ENCODE results near the gene RGS3. TPM values are rescaled to one million over a fixed set of nuclear protein-coding genes. Genes with fewer than 3 reads are reported as not detected.

The RGS3 gene
- total and polyA plus RNA-seq, 10 donors = 17.5 to 122 (median 82.5) TPM

GRCh38 chr9:113645978-113646253, 182.4 kb downstream of the RGS3 start:
- H3K36me3 ChIP-seq = no peaks in the 10 kb centered on the region
- no peak overlapping the region for H3K27ac ChIP-seq
- WGBS, 5 donors = 88 to 96% (median 94%) methylated on average over 3 of the region's 3 CpGs
- H3K9me3 ChIP-seq = no peaks in the 10 kb centered on the region
- no peaks in the 10 kb centered on the region for H3K27me3 ChIP-seq (replicated peaks in 1 of 7)
- TF ChIP-seq POLR2A (IDR thresholded peaks at IDR 0.05) (no peak), POLR2AphosphoS5 (IDR thresholded peaks at IDR 0.05) (no peak)
- TF ChIP-seq, protein P1, sequence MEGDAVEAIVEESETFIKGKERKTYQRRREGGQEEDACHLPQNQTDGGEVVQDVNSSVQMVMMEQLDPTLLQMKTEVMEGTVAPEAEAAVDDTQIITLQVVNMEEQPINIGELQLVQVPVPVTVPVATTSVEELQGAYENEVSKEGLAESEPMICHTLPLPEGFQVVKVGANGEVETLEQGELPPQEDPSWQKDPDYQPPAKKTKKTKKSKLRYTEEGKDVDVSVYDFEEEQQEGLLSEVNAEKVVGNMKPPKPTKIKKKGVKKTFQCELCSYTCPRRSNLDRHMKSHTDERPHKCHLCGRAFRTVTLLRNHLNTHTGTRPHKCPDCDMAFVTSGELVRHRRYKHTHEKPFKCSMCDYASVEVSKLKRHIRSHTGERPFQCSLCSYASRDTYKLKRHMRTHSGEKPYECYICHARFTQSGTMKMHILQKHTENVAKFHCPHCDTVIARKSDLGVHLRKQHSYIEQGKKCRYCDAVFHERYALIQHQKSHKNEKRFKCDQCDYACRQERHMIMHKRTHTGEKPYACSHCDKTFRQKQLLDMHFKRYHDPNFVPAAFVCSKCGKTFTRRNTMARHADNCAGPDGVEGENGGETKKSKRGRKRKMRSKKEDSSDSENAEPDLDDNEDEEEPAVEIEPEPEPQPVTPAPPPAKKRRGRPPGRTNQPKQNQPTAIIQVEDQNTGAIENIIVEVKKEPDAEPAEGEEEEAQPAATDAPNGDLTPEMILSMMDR (IDR thresholded peaks at IDR 0.05 in 8 of 11, conservative IDR thresholded peaks at IDR 0.05 in 3 of 11) = no peak
- intact Hi-C loops (cut with DNase I; ENCODE audit: low total_unique reads) = no loop called here
- no peak overlapping the region for H3K4me3 ChIP-seq
- no peak for DNase-seq
- H3K4me1 ChIP-seq = peaks cover 0 to 13% (median 2%) of the 10 kb centered on the region in 6 donors

DNA sequence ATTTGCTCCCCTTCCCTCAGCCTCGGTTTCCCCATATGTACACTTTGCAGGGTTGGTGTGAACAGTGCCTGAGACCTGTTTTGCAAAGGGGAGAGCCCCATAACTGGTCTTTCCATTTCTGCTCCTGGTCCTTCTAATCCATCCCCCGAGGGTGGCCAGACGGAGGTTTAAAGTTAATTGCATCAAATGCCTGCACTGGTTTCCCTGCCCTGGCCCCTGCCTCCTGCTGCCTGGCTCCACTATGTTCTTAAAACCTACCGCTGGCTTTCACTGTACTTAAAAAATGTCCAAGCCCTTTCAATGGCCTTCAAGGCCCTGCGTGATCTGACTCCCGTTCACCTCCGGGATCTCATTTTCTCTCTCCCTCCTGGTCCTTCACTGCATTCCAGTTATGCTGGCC, 183.0 kb downstream of the RGS3 start:
- Histone ChIP-seq H3K36me3 (no peaks in the 10 kb centered on the region), H3K4me3 (no peak overlapping the region), H3K27ac (no peak overlapping the region), H3K9me3 (no peaks in the 10 kb centered on the region), H3K4me1 (peaks cover 0 to 13% (median 2%) of the 10 kb centered on the region in 6 donors), H3K27me3 (replicated peaks in 1 of 7) (no peaks in the 10 kb centered on the region)
- 83 to 94% (median 91%) methylated on average over 7 of the region's 7 CpGs for WGBS, 5 donors
- intact Hi-C loops (cut with DNase I; ENCODE audit: low total_unique reads) = no loop called here
- no peak for TF ChIP-seq POLR2A (IDR thresholded peaks at IDR 0.05)
- TF ChIP-seq POLR2AphosphoS5 (IDR thresholded peaks at IDR 0.05) = no peak
- TF ChIP-seq, protein P1 (IDR thresholded peaks at IDR 0.05 in 8 of 11, conservative IDR thresholded peaks at IDR 0.05 in 3 of 11) = no peak
- no peak for DNase-seq

Other genes starting within 250 kb of the RGS3 start
- gene FKBP15, start 242.4 kb upstream of the RGS3 start, total RNA-seq = 10 to 100 TPM; 50.7 to 68.0 (median 60.0) TPM
- gene FKBP15, start 242.4 kb upstream of the RGS3 start, polyA plus RNA-seq = 10 to 100 TPM; 11.5 to 18.4 (median 12.4) TPM
- 10 to 100 TPM; 17.7 to 22.7 (median 19.2) TPM for gene SLC31A1, start 242.2 kb upstream of the RGS3 start, total RNA-seq
- gene SLC31A1, start 242.2 kb upstream of the RGS3 start, polyA plus RNA-seq = 1 to 10 TPM; 3.0 to 5.5 (median 3.3) TPM
- 10 to 100 TPM; 20.6 to 31.3 (median 27.1) TPM for gene CDC26, start 188.2 kb upstream of the RGS3 start, total RNA-seq
- 10 to 100 TPM; 41.5 to 42.9 (median 41.8) TPM for gene CDC26, start 188.2 kb upstream of the RGS3 start, polyA plus RNA-seq
- 10 to 100 TPM; 13.5 to 20.2 (median 17.5) TPM for gene PRPF4, start 188.1 kb upstream of the RGS3 start, total RNA-seq
- gene PRPF4, start 188.1 kb upstream of the RGS3 start, polyA plus RNA-seq = 10 to 100 TPM in 2 of 3 donors, 1 to 10 TPM in 1; 7.7 to 12.4 (median 10.5) TPM
- under 1 TPM in 1 of 7 donors, not detected in 6; 0.35 TPM for gene RNF183, start 160.4 kb upstream of the RGS3 start, total RNA-seq
- under 1 TPM; 0.06 to 0.09 (median 0.08) TPM for gene RNF183, start 160.4 kb upstream of the RGS3 start, polyA plus RNA-seq
- gene WDR31, start 123.5 kb upstream of the RGS3 start, total RNA-seq = 1 to 10 TPM in 3 of 7 donors, under 1 TPM in 4; 0.46 to 2.3 (median 0.94) TPM
- gene WDR31, start 123.5 kb upstream of the RGS3 start, polyA plus RNA-seq = under 1 TPM; 0.15 to 0.35 (median 0.27) TPM
- gene BSPRY, start 114.2 kb upstream of the RGS3 start, total RNA-seq = 1 to 10 TPM in 3 of 7 donors, under 1 TPM in 4; 0.47 to 1.7 (median 0.79) TPM
- gene BSPRY, start 114.2 kb upstream of the RGS3 start, polyA plus RNA-seq = under 1 TPM; 0.26 to 0.77 (median 0.26) TPM
- gene HDHD3, start 86.7 kb upstream of the RGS3 start, total RNA-seq = 10 to 100 TPM; 13.5 to 38.3 (median 16.7) TPM
- gene HDHD3, start 86.7 kb upstream of the RGS3 start, polyA plus RNA-seq = 10 to 100 TPM; 17.2 to 26.0 (median 23.8) TPM
- 10 to 100 TPM; 19.3 to 31.1 (median 29.5) TPM for gene ALAD, start 62.4 kb upstream of the RGS3 start, total RNA-seq
- gene ALAD, start 62.4 kb upstream of the RGS3 start, polyA plus RNA-seq = 10 to 100 TPM; 14.4 to 21.7 (median 15.9) TPM
- 10 to 100 TPM; 29.3 to 53.0 (median 36.9) TPM for gene POLE3, start 53.1 kb upstream of the RGS3 start, total RNA-seq
- 10 to 100 TPM; 30.6 to 45.6 (median 44.5) TPM for gene POLE3, start 53.1 kb upstream of the RGS3 start, polyA plus RNA-seq
- under 1 TPM in 5 of 7 donors, not detected in 2; 0.37 to 0.92 (median 0.46) TPM for gene C9orf43, start 53.0 kb upstream of the RGS3 start, total RNA-seq
- gene C9orf43, start 53.0 kb upstream of the RGS3 start, polyA plus RNA-seq = under 1 TPM; 0.27 to 0.59 (median 0.48) TPM